Muscle of leg (tissue), 11 donors: Measurements from ENCODE around the gene HMGCL. TPM values are rescaled to one million over a fixed set of nuclear protein-coding genes. Genes with fewer than 3 reads are reported as not detected.
A peak's percentile ranks its signal among the peaks of the same experiment; 100 is the strongest.
"Not testable (repeated sequence)": the region's sequence is repeated elsewhere in the genome, so short reads cannot be mapped to it uniquely, and the experiment has no call there.

Experiments
- DNase-seq: peaks from one replicate; pipeline ENCODE4 v3.0.0; 2013
- H3K27ac ChIP-seq: one replicate; pipeline ENCODE4 v1.5.1; 2013; ENCODE audit warnings: mild to moderate bottlenecking, low read length, control low read depth
- H3K27me3 ChIP-seq: one replicate; pipeline ENCODE4 v1.6.1; 2013; ENCODE audit warnings: low read length; ENCODE audit not compliant: control insufficient read depth, insufficient read depth
- H3K36me3 ChIP-seq: one replicate; pipeline ENCODE4 v1.6.1; 2013; ENCODE audit warnings: low read length; ENCODE audit not compliant: control insufficient read depth, insufficient read depth
- H3K4me1 ChIP-seq: one replicate; pipeline ENCODE4 v1.6.1; 2013; ENCODE audit warnings: low read length; ENCODE audit not compliant: control insufficient read depth, insufficient read depth
- H3K4me3 ChIP-seq: one replicate; pipeline ENCODE4 v1.5.1; 2013; ENCODE audit warnings: low read length, control low read depth
- H3K9me3 ChIP-seq: replicated peaks from 2 replicates; pipeline ENCODE4 v1.6.1; 2013; ENCODE audit warnings: low read depth, low read length; ENCODE audit not compliant: control insufficient read depth
- WGBS: methylation state at CpG from one replicate; pipeline ENCODE4 v1.1.5; 2013; ENCODE audit warnings: missing lambda C conversion rate; ENCODE audit not compliant: insufficient coverage; 5-methylcytosine and 5-hydroxymethylcytosine counted together
- polyA plus RNA-seq, 8 donors: library from polyadenylated mRNA; unstranded; fragments of 120-200 nt; gene quantifications; one replicate each; pipeline versions ENCODE4 v1.2.1 to v1.2.3, GENCODE V29; 2013; ENCODE audit warnings: inconsistent platforms in 1 of 8, low replicate concordance in 1 of 8; ENCODE audit not compliant: insufficient read length in 8 of 8, insufficient read depth in 1 of 8
- total RNA-seq: library from RNA; stranded (reverse); fragments of 120-200 nt; gene quantifications from one replicate; pipeline ENCODE4 v1.2.4, GENCODE V29; 2013

The HMGCL gene
- total and polyA plus RNA-seq, 9 donors: 21.3 to 33.7 (median 22.8) TPM

GRCh38 chr1:23862640-23863039 is 37.4 kb upstream of the HMGCL start:
- H3K9me3 ChIP-seq: no peaks in the 10 kb centered on the region
- H3K4me1 ChIP-seq: peaks cover 10% of the 10 kb centered on the region
- H3K4me3 ChIP-seq: no peak overlapping the region
- H3K36me3 ChIP-seq: peaks cover 17% of the 10 kb centered on the region
- no peak for DNase-seq
- no peak overlapping the region for H3K27ac ChIP-seq
- WGBS: no CpG with 5 or more reads among the region's 3 CpGs
- peaks cover 2% of the 10 kb centered on the region for H3K27me3 ChIP-seq

DNA sequence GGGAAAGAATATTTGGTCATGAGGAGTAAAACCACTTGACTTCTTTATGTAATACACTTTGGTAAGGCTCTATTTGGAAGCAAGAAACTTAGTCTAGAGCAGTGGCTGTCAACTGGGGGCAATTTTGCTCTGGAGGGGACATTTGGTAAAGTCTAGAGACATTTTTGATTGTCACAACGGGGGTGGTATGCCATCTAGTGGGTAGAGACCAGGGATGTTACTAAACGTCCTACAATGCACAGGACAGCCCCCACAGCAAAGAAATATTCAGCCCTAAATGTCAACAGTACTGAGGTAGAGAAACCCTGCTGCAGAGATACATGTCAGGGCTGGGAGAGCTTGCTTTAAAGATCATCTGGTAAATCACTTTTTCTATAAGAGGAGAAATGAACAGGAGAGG is 29.3 kb upstream of the HMGCL start:
- no peak overlapping the region for H3K27ac ChIP-seq
- DNase-seq: no peak
- H3K27me3 ChIP-seq: no peaks in the 10 kb centered on the region
- no peaks in the 10 kb centered on the region for H3K4me1 ChIP-seq
- peaks cover 8% of the 10 kb centered on the region for H3K36me3 ChIP-seq
- no peak overlapping the region for H3K4me3 ChIP-seq
- WGBS: no CpG with 5 or more reads among the region's 2 CpGs
- H3K9me3 ChIP-seq: no peaks in the 10 kb centered on the region

DNA sequence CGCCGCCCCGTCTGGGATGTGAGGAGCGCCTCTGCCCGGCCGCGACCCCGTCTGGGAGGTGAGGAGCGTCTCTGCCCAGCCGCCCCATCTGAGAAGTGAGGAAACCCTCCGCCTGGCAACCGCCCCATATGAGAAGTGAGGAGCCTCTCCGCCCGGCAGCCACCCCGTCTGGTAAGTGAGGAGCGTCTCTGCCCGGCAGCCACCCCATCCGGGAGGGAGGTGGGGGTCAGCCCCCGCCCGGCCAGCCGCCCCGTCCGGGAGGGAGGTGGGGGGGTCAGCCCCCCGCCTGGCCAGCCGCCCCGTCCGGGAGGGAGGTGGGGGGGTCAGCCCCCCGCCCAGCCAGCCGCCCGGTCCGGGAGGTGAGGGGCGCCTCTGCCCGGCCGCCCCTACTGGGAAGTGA is 27.9 kb upstream of the HMGCL start:
- no CpG with 5 or more reads among the region's 34 CpGs for WGBS
- not testable (repeated sequence) for H3K4me3 ChIP-seq, DNase-seq, H3K9me3 ChIP-seq, H3K36me3 ChIP-seq, H3K27ac ChIP-seq, H3K4me1 ChIP-seq, H3K27me3 ChIP-seq

GRCh38 chr1:23851406-23851805 is 26.2 kb upstream of the HMGCL start:
- not testable (repeated sequence) for H3K4me3 ChIP-seq, H3K27me3 ChIP-seq, H3K9me3 ChIP-seq, H3K27ac ChIP-seq, DNase-seq, H3K4me1 ChIP-seq, H3K36me3 ChIP-seq

DNA sequence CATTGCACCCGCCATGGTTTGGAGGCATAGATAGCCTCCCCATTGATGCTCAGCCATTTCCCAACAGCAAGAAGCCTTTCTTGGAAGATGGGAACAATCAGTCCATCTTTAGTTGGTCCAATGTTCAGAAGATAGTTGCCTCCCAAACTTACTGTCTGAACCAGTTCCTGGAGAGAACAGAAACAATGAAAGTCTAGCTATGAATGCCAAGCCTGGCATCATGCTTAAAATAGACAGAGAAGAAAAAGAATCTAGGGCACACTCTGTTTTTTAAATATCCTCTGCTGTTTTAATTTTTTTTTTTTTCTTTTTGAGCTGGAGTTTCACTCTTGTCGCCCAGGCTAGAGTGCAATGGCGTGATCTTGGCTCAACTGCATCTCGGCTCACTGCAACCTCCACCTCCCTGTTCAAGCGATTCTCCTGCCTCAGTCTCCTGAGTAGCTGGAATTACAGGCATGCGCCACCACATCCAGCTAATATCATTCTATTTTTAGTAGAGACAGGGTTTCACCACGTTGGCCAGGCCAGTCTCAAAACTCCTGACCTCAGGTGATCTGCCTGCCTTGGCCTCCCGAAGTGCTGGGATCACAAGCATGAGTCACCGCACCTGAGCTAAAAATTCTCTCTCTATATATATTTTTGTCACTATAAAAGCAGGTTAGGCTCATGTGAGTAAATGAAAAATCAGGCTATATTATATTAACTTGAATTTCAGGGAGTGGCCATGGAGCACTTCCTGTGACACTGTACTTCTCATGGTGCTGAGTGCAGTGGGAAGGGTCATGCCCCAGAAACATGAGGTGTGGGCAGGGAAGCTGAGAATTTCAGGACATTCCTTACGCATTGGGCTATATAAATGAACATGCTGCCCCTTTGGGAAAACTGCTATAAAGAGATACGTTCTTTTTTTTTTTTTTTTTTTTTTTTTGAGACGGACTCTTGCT is 23.7 kb upstream of the HMGCL start:
- no peak overlapping the region for H3K4me3 ChIP-seq
- no peaks in the 10 kb centered on the region for H3K4me1 ChIP-seq
- DNase-seq: no peak
- no peaks in the 10 kb centered on the region for H3K27me3 ChIP-seq
- H3K36me3 ChIP-seq: peaks cover 11% of the 10 kb centered on the region
- H3K9me3 ChIP-seq: peaks cover 2% of the 10 kb centered on the region
- WGBS: 93% methylated on average over 5 of the region's 12 CpGs
- H3K27ac ChIP-seq: no peak overlapping the region

GRCh38 chr1:23847482-23848095 is 22.4 kb upstream of the HMGCL start:
- no CpG with 5 or more reads among the region's 2 CpGs for WGBS
- not testable (repeated sequence) for H3K27me3 ChIP-seq, DNase-seq, H3K9me3 ChIP-seq, H3K4me1 ChIP-seq, H3K27ac ChIP-seq, H3K4me3 ChIP-seq
- H3K36me3 ChIP-seq: peaks cover 11% of the 10 kb centered on the region

DNA sequence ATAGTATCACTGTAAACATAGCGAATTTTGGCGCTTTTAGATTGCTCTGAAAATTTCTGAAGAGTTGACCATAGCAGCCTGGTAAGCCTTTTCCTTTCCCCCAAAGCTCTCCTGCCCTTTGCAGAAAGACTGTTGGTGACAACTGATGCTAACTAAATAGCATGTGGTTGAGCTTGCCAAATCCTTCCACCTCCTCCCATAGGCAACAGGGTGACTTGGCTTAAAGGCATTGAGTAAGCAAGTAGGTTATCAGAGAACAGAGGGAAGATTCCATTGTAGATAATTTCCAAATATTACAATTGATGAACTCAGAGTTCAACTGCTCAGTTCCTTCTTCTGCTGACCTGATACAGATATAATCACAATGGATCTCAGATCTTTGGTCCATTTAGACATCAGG is 19.9 kb upstream of the HMGCL start:
- no peaks in the 10 kb centered on the region for H3K27me3 ChIP-seq
- peaks cover 11% of the 10 kb centered on the region for H3K36me3 ChIP-seq
- no peak overlapping the region for H3K4me3 ChIP-seq
- H3K27ac ChIP-seq: no peak overlapping the region
- peaks cover 2% of the 10 kb centered on the region for H3K9me3 ChIP-seq
- H3K4me1 ChIP-seq: no peaks in the 10 kb centered on the region
- no peak for DNase-seq
- WGBS: no CpG with 5 or more reads among the region's 2 CpGs

GRCh38 chr1:23843644-23844043 is 18.4 kb upstream of the HMGCL start:
- peaks cover 11% of the 10 kb centered on the region for H3K36me3 ChIP-seq
- H3K4me1 ChIP-seq: no peaks in the 10 kb centered on the region
- no peaks in the 10 kb centered on the region for H3K27me3 ChIP-seq
- 100% methylated on average over 1 of the region's 5 CpGs for WGBS
- H3K4me3 ChIP-seq: no peak overlapping the region
- no peak overlapping the region for H3K27ac ChIP-seq
- peaks cover 2% of the 10 kb centered on the region for H3K9me3 ChIP-seq
- no peak for DNase-seq

- Histone ChIP-seq H3K9me3 (no peaks in the 10 kb centered on the region), H3K27me3 (peaks cover 6% of the 10 kb centered on the region), H3K4me1 (peaks cover 8% of the 10 kb centered on the region), H3K27ac (no peak overlapping the region), H3K4me3 (peak overlapping the region; percentile 29), H3K36me3 (no peaks in the 10 kb centered on the region)
- peak; percentile 37 for DNase-seq
- 0% methylated on average over 1 of the region's 21 CpGs for WGBS
Measured at GRCh38 chr1:23838401-23838866, 13.2 kb upstream of the HMGCL start.

DNA sequence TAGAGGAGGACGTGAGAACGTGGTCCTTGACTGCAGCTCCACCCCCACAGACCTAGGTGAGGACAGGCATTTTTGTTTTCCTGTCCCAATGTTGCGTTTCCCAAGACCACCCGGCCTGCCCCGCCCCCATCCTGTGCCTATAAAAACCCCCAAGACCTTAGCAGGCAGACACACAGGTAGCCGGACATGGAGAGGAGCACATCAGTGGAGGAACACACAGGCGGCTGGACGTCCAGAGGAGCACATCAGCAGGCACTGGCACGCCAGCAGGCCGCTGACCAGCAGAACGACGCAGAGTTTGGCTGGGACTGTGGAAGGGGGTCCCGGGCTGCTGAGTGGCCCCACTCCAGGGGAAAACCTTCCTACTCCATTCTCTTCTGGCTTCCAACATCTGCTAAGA is 12.7 kb upstream of the HMGCL start:
- Histone ChIP-seq H3K27ac (no peak overlapping the region), H3K4me1 (peaks cover 8% of the 10 kb centered on the region), H3K4me3 (no peak overlapping the region), H3K9me3 (no peaks in the 10 kb centered on the region), H3K36me3 (no peaks in the 10 kb centered on the region), H3K27me3 (peaks cover 6% of the 10 kb centered on the region)
- 6% methylated on average over 6 of the region's 13 CpGs for WGBS
- no peak for DNase-seq
